ENCODE measurements around the gene NOC4L. TPM values are rescaled to one million over a fixed set of nuclear protein-coding genes. Genes with fewer than 3 reads are reported as not detected.

Gene NOC4L
- total RNA-seq, 1 experiment from 2014 or later: 39.6 TPM

- POLR2A ChIA-PET: no interaction called here
- no peaks in the 10 kb centered on the region for H3K27me3 ChIP-seq (replicated peaks; ENCODE audit: control insufficient read depth, insufficient read depth, low read length)
- BruUV-seq (replicated peaks): no TSS peak
- Mint-ChIP-seq H3K9me3 (ENCODE audit: unreplicated experiment) (no peaks in the 10 kb centered on the region), H3K4me3 (ENCODE audit: unreplicated experiment) (no peak overlapping the region), H3K27me3 (ENCODE audit: insufficient read depth, unreplicated experiment) (no peaks in the 10 kb centered on the region), H3K27ac (ENCODE audit: unreplicated experiment) (no peak overlapping the region), H3K36me3 (ENCODE audit: insufficient read depth, unreplicated experiment) (peaks cover 17% of the 10 kb centered on the region), H3K4me1 (ENCODE audit: low read depth, unreplicated experiment) (no peaks in the 10 kb centered on the region)
- H3K4me3 ChIP-seq (ENCODE audit: low read depth, low read length): no peak overlapping the region
- intact Hi-C loops (cut with micrococcal nuclease; ENCODE audit: unreplicated experiment): no loop called here
- H3K36me3 ChIP-seq (ENCODE audit: control insufficient read depth, insufficient read depth, low read length): no peaks in the 10 kb centered on the region; the same call in 1 of the 2 replicates
- no peak for DNase-seq
- TF ChIP-seq CTCF (IDR thresholded peaks at IDR 0.05; ENCODE audit: insufficient read depth in 1 of 2, low read depth in 1 of 2, low read length in 1 of 2, severe bottlenecking in 1 of 2, unreplicated experiment in 1 of 2): no peak
- CTCF ChIA-PET: no interaction called here
- H3K9me3 ChIP-seq: no peaks in the 10 kb centered on the region
- H3K4me1 ChIP-seq: no peaks in the 10 kb centered on the region
Measured at GRCh38 chr12:132108211-132108832, 35.9 kb upstream of the NOC4L start.

DNA sequence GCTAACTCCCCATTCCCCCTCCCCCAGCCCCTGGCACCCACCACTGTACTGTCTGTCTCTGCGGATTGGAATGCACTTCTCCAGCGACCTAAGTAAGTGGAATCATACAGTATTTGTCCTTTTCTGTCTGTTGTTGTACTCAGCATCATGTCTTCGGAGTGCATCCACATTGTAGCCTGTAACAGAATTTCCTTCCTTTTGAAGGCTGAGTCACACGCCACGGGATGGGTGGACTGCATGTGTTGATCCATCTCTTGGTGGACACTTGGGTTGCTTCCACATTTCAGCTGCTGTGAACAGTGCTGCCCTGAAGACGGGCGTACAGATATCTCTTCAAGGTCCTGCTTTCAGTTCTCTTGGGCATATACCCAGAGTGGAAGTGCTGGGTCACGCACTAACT lies 34.5 kb upstream of the NOC4L start:
- Histone ChIP-seq H3K4me1 (no peaks in the 10 kb centered on the region), H3K9me3 (no peaks in the 10 kb centered on the region), H3K4me3 (ENCODE audit: low read depth, low read length) (no peak overlapping the region), H3K36me3 (ENCODE audit: control insufficient read depth, insufficient read depth, low read length) (no peaks in the 10 kb centered on the region; the same call in 1 of the 2 replicates), H3K27me3 (replicated peaks; ENCODE audit: control insufficient read depth, insufficient read depth, low read length) (no peaks in the 10 kb centered on the region)
- no peaks in the 10 kb centered on the region for H3K9me3 Mint-ChIP-seq (ENCODE audit: unreplicated experiment)
- BruUV-seq (replicated peaks): no TSS peak
- peaks cover 18% of the 10 kb centered on the region for H3K36me3 Mint-ChIP-seq (ENCODE audit: insufficient read depth, unreplicated experiment)
- ChIA-PET CTCF (no interaction called here), POLR2A (no interaction called here)
- no peak overlapping the region for H3K27ac Mint-ChIP-seq (ENCODE audit: unreplicated experiment)
- DNase-seq: no peak
- TF ChIP-seq CTCF (IDR thresholded peaks at IDR 0.05; ENCODE audit: insufficient read depth in 1 of 2, low read depth in 1 of 2, low read length in 1 of 2, severe bottlenecking in 1 of 2, unreplicated experiment in 1 of 2): no peak
- intact Hi-C loops (cut with micrococcal nuclease; ENCODE audit: unreplicated experiment): no loop called here
- H3K27me3 Mint-ChIP-seq (ENCODE audit: insufficient read depth, unreplicated experiment): no peaks in the 10 kb centered on the region
- no peaks in the 10 kb centered on the region for H3K4me1 Mint-ChIP-seq (ENCODE audit: low read depth, unreplicated experiment)
- no peak overlapping the region for H3K4me3 Mint-ChIP-seq (ENCODE audit: unreplicated experiment)

- no TSS peak for BruUV-seq (replicated peaks)
- Mint-ChIP-seq H3K36me3 (ENCODE audit: insufficient read depth, unreplicated experiment) (peaks cover 18% of the 10 kb centered on the region), H3K4me1 (ENCODE audit: low read depth, unreplicated experiment) (no peaks in the 10 kb centered on the region), H3K9me3 (ENCODE audit: unreplicated experiment) (no peaks in the 10 kb centered on the region), H3K4me3 (ENCODE audit: unreplicated experiment) (no peak overlapping the region), H3K27me3 (ENCODE audit: insufficient read depth, unreplicated experiment) (no peaks in the 10 kb centered on the region), H3K27ac (ENCODE audit: unreplicated experiment) (no peak overlapping the region)
- Histone ChIP-seq H3K9me3 (no peaks in the 10 kb centered on the region), H3K4me3 (ENCODE audit: low read depth, low read length) (no peak overlapping the region), H3K4me1 (no peaks in the 10 kb centered on the region), H3K36me3 (ENCODE audit: control insufficient read depth, insufficient read depth, low read length) (no peaks in the 10 kb centered on the region; the same call in none of the 2 replicates), H3K27me3 (replicated peaks; ENCODE audit: control insufficient read depth, insufficient read depth, low read length) (no peaks in the 10 kb centered on the region)
- POLR2A ChIA-PET: no interaction called here
- no peak for DNase-seq
- CTCF ChIA-PET: no interaction called here
- intact Hi-C loops (cut with micrococcal nuclease; ENCODE audit: unreplicated experiment): no loop called here
- no peak for TF ChIP-seq CTCF (IDR thresholded peaks at IDR 0.05; ENCODE audit: insufficient read depth in 1 of 2, low read depth in 1 of 2, low read length in 1 of 2, severe bottlenecking in 1 of 2, unreplicated experiment in 1 of 2)
Measured at GRCh38 chr12:132110677-132111076, 33.6 kb upstream of the NOC4L start.

Measured in Caco-2 (cell line).